Left ventricle myocardium inferior (tissue), 1 donor: Measurements from ENCODE around the gene ZNF529. TPM values are rescaled to one million over a fixed set of nuclear protein-coding genes. Genes with fewer than 3 reads are reported as not detected.

Source experiments
- DNase-seq: peaks from one replicate; pipeline ENCODE4 v3.0.0-alpha.2; 2020
- H3K27ac ChIP-seq: fragments of 200-600 bp; replicated peaks from 2 replicates; pipeline ENCODE4 v1.8.0; 2021
- H3K27me3 ChIP-seq: fragments of 200-600 bp; 2 replicates; pipeline ENCODE4 v1.8.0; 2021; ENCODE audit warnings: low read depth
- H3K36me3 ChIP-seq: fragments of 200-600 bp; 2 replicates; pipeline ENCODE4 v1.8.0; 2021
- H3K4me1 ChIP-seq: fragments of 200-600 bp; 2 replicates; pipeline ENCODE4 v1.8.0; 2021
- H3K4me3 ChIP-seq: fragments of 200-600 bp; 2 replicates; pipeline ENCODE4 v1.8.0; 2021; ENCODE audit warnings: mild to moderate bottlenecking, moderate library complexity
- H3K9me3 ChIP-seq: fragments of 200-600 bp; replicated peaks from 2 replicates; pipeline ENCODE4 v1.8.0; 2021
- CTCF ChIP-seq: fragments of 200-600 bp; IDR thresholded peaks from 2 replicates; pipeline ENCODE4 v1.8.0; 2021; ENCODE audit warnings: antibody characterized with exemption, mild to moderate bottlenecking, borderline replicate concordance
- intact Hi-C: fragments of 100-400 bp; cut with micrococcal nuclease; formaldehyde crosslinking; loops from one replicate; pipeline ENCODE4 v1.11.0; 2022
- total RNA-seq: library from RNA; stranded (reverse); fragmentation: NEBNext Ultra II Directional; extraction: Animal tissue kit (Norgen Biotek cat#: 25700); gene quantifications from one replicate; pipeline ENCODE4 v1.2.1, GENCODE V29; 2021
- donor health status: DM: no; HTN: yes; CAD: no; lungs with severe emphysema.

Gene ZNF529
- total RNA-seq, 1 donor from 2014 or later, result 14.1 TPM

DNA sequence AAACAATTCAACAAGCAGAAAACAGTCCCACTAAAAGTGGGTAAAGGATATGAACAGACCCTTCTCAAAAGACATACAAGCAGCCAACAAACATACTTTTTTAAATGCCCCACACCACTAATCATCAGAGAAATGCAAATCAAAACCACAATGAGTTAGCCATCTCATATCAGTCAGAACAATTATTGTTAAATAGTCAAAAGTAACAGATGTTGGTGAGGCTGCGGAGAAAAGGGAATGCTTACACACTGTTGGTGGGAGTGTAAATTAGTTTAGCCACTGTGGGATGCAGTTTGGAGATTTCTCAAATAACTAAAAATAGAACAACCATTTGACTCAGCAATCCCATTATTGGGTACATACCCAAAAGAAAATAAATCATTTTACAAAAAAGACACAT is 8.7 kb downstream of the ZNF529 start:
- no peaks in the 10 kb centered on the region for H3K27me3 ChIP-seq
- H3K4me1 ChIP-seq, result no peaks in the 10 kb centered on the region
- TF ChIP-seq CTCF, result no peak
- H3K27ac ChIP-seq, result no peak overlapping the region
- H3K4me3 ChIP-seq, result no peak overlapping the region
- intact Hi-C loops, result no loop called here
- peaks cover 100% of the 10 kb centered on the region for H3K36me3 ChIP-seq
- DNase-seq, result no peak
- peaks cover 100% of the 10 kb centered on the region for H3K9me3 ChIP-seq

GRCh38 chr19:36547001-36547732 is 25.9 kb downstream of the ZNF529 start:
- no peak overlapping the region for H3K4me3 ChIP-seq
- H3K4me1 ChIP-seq, result no peaks in the 10 kb centered on the region
- no peaks in the 10 kb centered on the region for H3K27me3 ChIP-seq
- TF ChIP-seq CTCF, result no peak
- H3K27ac ChIP-seq, result no peak overlapping the region
- intact Hi-C loops, result no loop called here
- peaks cover 100% of the 10 kb centered on the region for H3K36me3 ChIP-seq
- H3K9me3 ChIP-seq, result peaks cover 100% of the 10 kb centered on the region
- DNase-seq, result no peak

DNA sequence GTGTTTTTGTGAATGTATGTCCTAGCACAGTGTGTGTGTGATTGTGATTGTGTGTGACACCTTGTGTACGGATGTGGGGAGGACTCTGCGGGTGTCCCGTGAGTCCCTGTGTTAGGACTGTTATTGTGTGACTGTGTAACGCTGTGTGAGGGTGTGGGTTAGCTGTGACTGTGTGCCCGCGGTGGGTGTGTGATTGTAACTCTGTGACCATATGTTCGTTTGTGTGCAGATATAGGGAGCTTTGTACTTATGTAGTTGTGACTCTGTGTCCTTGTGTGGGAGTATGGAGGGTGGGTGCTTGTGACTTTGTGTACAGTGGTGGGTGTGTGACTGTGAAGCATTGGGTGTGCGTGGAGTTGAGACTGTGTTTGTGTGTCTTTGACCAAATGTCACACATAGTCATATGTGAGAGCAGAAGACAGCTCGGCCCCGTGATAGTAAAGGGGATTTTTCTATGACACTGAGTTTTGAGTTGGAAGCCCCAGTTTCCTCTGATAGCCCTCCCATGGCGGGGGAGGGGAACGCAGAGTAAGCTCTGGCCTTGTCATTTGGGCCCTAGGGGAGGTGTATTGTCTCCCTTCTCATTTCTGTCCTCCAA is 44.1 kb downstream of the ZNF529 start:
- Histone ChIP-seq H3K36me3 (peaks cover 47% of the 10 kb centered on the region), H3K27ac (peak overlapping the region; percentile 97), H3K4me3 (peak overlapping the region; percentile 73), H3K4me1 (peaks cover 31% of the 10 kb centered on the region), H3K9me3 (peaks cover 65% of the 10 kb centered on the region), H3K27me3 (no peaks in the 10 kb centered on the region)
- no peak for DNase-seq
- intact Hi-C loops, result no loop called here
- no peak for TF ChIP-seq CTCF

DNA sequence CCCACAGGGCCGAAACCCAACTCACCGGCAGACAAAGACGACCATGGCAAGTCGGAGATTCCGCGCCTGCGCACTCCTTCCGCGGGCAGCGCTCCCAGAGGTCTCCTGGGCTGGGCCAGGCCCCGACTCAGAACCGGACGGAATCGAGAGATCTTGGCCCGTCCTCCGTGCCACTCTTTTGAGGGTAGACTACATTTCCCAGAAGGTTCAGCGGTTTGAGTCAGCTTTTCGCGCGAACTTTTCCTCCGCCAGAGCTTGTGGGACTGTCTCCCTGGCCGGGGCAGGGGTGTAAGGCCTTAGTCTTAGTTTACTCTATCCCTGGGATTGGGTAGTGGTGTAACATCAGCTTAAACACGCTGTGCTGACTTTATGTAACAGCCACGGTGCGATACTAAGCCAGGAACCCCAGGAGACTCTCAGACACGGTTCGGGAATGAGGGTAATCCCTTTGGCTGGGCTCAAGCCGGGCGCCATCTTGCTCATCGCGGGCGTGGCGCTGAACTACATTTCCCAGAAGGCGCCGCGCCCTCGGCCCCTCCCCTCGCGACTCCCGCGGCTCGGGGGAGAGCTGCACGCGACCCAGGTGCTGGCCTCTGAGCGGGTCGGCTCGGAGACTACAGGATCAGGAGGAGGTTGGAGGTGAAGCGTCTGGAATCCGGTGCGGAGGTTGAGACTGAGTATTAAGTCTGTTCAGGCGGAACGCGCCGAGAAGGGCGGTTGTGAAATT is 44.7 kb downstream of the ZNF529 start, which contains the start of gene ZNF260:
Gene ZNF260 (minus strand): TSS at position 78 of the 727 bp plus-strand sequence. CDS start 13,033 bp downstream, outside the sequence.
- intact Hi-C loops, result no loop called here
- H3K9me3 ChIP-seq, result peaks cover 63% of the 10 kb centered on the region
- H3K4me1 ChIP-seq, result peaks cover 31% of the 10 kb centered on the region
- TF ChIP-seq CTCF, result no peak
- peak within 1 kb of the TSS; percentile 97 for H3K27ac ChIP-seq
- H3K36me3 ChIP-seq, result peaks cover 46% of the 10 kb centered on the region
- no peaks in the 10 kb centered on the region for H3K27me3 ChIP-seq
- peak; percentile 98 for DNase-seq
- peak within 1 kb of the TSS; percentile 73 for H3K4me3 ChIP-seq

- Histone ChIP-seq H3K4me3 (peak overlapping the region; percentile 73), H3K4me1 (peaks cover 35% of the 10 kb centered on the region), H3K27ac (peak overlapping the region; percentile 97), H3K9me3 (peaks cover 63% of the 10 kb centered on the region), H3K36me3 (peaks cover 46% of the 10 kb centered on the region), H3K27me3 (no peaks in the 10 kb centered on the region)
- TF ChIP-seq CTCF, result no peak
- no peak for DNase-seq
- intact Hi-C loops, result no loop called here
Measured at GRCh38 chr19:36527873-36528193, 45.3 kb downstream of the ZNF529 start.
